GM11168 (cell line): ENCODE results near the gene MCF2L2.

Source experiments
- in situ Hi-C: fragments of 300-500 bp; cut with MboI; formaldehyde crosslinking; loops from one replicate; pipeline ENCODE4 v1.12.0; 2022; ENCODE audit warnings: low sequenced_read_pairs; ENCODE audit not compliant: unreplicated experiment

MCF2L2 gene

DNA sequence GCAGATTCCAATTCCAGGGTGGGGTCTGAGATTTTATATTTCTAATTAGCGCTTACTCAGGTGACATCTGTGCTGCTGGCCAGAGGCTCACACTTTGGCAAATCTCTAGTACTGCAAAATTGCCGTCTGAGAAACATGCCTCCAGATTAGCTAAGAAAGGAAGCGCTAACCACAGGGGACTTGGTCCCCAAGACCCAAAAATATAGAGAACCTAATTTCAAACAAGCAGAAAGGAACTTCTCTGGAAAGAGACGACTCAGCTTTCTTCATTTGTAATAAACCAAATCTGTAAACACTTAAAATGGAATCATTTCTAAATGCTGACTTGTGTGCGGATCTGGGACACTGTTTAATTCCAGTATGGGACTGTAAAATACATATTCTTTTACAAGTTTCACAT is 119.7 kb downstream of the MCF2L2 start:
- in situ Hi-C loops, result no loop called here

DNA sequence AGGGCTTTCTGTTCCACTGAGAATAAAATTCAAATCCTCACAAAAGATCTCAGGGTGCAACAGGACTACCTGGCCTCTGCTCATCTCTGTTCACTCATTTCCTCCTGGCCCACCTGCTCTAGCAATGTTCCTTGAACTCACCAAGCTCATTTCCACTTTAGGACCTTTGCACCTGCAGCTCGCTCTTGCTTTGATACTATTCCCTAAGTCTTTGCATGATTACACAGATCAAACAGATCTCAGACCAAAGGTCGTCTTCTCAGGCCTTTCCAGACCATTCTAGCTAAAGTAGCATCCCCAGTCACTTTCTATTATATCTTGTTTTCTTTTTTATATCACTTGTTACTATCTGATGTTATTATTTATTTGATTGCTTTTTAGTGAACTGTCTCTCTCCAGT is 120.7 kb downstream of the MCF2L2 start:
- in situ Hi-C loops, result no loop called here

DNA sequence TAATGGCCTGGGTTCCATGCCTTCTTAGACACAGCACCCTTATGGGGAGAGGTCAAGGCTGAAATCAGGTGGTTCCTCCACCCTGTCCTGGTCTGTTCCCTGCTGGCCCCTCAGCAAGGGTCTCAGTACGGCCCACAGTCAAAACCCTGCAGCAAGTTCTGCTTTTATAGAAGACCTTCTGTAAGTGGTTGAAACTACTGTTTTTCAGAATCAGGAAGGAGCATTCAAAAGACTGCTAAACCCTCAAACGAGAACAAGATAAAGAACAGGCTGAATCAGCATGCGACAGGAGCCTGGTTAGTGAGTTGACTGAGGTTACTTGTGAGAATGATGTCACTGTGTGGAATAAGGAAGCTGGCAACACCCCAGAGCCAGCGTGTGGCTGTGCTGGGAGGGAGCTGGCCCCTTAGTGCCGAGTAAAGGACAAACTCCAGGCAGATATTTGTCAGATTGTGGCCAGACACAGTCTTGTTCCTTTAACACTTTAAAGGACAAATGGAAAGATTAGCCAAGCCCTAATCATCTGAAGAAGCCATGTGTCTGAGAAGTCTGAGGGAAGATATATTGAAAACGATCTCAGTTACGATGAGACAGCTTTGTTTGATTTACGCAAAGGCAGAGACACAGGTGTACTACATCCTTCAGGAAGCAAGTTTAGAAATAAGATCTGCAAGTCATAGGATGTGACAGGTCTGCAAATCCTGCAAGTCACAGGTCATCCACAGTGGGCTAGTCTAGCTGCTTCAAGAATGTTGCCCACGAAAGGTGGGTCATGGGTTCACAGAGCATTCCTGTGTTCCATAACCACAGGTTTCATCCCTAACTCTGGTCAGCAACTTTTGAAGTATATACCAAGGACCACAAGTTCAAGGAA is 121.4 kb downstream of the MCF2L2 start:
- in situ Hi-C loops, result no loop called here

DNA sequence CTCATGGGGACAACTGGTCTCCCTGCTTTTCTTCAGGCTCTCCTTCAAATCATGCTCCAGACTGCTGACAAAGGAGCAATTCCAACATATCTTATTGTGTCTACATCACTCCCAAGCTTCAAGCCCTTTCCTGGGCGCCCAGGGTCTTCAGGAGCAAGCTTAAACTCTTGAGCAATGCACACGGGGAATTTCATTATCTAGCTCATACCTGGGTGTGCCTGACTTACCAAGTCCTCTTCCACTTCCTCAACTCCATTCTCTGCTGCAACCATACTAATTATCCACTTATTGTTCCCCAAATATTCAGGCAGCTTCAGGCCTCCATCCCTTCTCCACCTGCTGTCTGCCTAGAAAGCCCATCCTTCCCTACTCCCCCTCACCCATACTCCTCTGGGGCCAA is 124.7 kb downstream of the MCF2L2 start:
- in situ Hi-C loops, result no loop called here

DNA sequence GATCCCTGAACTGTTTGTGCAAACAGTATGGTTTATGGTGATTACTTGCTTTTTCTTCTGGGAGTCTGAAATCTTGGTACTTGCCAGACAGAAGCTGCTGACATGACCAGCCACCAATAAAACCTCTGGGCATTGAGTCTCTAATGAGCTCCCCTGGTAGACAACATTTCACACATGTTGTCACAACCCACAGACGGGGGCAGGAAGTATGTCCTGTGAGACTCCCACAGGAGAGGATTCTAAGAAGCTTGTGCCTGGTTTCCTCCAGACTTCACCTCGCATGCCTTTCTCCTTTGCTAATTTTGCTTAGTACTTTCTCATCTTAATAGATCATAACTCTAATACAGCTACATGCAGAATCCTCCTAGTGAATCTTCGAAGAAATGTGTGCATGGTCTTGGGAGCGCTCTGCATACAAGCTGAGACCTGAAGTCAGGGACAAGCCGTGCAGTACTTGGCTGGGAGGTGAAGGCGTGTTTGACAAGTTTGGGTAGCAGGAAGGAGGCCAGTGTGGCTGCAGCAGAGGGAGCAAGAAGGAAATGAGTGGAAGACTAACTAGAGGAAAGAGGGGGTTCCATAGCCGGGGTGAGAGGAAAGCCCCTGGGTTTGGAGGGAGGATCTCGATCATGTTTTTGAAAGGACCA is 126.4 kb downstream of the MCF2L2 start:
- in situ Hi-C loops, result no loop called here

DNA sequence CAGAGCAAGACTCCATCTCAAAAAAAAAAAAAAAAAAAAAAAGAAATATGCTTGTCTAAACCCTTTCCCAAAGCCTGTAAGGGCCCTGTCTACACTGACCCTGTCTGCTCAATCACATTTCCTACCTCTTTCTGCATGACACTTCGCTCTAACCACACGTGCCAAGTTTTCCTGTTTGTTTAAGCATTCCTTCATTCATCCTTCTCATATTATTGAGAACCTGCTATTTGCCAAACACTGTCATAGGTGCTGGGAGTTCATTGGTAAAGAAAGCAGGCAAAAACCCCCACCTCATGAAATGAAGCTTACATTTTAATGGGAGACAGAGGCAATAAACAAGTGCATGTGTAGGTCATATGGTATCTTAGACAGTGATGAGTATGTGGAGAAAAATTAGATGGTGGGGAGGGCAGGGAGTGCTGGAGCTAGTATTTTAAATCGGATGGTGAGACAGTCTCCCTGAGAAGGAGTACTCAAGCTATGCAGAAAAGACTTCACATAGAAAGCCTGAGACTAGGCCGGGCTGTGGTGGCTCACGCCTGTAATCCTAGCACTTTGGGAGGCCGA is 127.3 kb downstream of the MCF2L2 start:
- in situ Hi-C loops, result no loop called here

DNA sequence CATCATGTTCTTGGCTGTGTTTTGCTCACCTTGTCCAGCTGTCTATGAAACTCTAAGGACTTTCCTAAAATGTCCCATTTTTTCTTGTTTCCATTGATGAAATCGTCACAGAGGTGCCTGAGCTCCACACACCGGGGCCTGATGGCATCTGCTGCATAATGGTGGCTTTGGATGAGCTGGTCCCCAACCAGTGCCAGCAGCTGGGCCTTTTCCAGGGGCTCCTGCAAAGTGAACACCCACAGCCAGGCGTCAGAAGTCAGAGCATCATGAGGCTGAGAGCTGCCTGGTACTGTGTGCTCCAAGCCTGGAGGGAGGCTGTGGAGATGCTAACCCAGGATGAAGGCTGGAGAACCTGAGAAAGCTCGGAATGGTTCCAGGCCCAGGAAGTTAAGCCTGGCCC is 128.4 kb downstream of the MCF2L2 start:
- in situ Hi-C loops, result no loop called here

DNA sequence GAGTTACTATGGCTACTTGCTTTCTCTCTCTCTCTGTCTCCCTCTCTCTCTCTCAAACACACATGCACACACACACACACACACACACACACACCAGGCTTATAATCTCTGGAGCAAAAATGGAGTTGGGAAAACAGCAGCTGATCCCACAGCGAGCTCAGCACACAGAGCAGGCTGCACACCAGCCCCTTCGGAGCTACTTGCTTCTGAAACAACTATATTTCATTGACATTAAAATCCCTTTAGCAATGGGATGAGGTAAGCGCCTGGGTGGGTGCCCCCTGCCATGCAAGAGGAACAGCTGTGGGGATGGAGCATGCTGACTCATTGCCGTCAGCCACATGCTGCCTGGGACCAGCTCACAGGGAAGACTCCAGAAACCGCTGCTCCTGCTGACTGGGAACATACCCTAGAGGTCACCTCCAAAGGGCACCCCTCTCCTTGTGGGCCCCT is 129.7 kb downstream of the MCF2L2 start:
- in situ Hi-C loops, result no loop called here

DNA sequence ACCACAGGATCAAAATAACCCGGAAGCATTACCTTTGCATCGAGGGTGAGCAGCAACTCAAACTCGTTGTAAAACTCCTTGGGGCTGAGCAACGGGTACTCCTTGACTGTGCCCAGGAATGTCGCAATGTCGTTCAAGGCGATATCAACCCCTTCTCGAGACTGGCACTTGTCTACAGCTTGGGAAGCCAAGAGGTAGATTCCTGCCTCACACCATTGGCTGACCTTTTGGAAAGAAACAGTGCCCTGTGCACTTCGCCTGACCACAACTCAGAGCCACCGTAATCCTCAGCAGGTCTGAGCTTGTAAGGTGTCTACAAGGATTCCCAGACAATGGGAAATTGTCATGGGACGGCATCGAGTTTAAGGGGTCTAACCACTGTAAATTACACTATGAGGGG is 131.5 kb downstream of the MCF2L2 start:
- in situ Hi-C loops, result no loop called here

DNA sequence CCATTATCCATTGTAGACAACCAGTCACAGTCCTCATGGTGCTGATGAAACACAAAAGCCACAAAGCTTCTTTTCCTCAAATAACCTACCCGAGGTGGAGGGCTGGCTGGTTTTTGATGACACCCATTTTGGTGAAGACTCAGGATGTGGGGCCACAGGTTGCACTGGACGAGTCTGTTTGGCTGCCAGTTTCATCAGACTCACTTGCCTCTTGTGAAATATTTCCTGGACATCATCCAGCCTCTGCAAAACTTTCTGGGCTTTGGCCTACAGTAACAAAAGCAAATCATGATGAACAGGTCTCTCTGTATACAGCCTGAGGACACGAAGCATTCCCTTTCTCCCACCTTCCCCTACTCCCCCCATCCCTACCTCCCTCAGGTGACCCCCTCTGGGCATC is 133.2 kb downstream of the MCF2L2 start:
- in situ Hi-C loops, result no loop called here

DNA sequence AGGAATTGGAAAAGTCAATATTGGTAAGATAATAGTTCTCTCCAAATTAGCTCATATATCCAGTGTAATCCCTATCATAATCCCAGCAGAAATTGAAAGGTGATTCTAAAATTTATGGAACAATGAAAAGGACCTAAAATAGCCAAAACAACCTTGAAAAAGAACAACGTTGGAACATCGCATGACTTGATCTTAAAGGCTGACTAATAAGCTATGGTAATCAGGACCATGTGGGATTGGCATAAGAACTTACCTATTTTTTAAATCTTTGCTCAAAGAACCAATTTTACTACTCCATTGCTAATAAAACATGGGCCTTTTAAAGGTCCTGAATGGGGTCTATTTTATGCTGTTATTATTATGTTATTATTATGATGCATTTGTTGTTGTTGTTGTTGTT is 134.5 kb downstream of the MCF2L2 start:
- in situ Hi-C loops, result no loop called here

DNA sequence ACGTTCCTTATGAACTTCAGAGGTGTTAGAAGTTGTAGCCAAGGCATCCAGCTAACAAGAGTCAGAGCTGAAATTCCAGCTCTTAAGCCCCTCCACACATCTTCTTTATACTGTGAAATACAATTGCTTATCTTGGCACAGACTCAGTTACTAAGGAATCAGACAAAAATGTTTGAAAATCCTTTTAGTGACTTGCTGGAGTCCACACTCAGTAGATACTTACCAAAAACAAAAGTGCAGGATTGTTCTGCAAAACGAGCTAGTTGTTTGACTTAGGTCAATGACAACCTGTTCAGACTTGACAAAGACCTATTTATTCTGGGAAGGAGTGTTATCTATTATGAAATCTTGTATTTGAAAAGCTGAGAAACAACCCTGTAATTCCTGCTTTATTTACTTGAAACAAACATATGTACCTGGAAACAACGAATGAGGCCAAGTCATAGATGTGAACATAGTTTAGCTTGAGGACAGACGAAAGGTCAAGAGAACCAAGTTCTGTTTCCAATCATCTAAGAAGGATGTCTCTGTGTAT is 136.9 kb downstream of the MCF2L2 start:
- in situ Hi-C loops, result no loop called here

DNA sequence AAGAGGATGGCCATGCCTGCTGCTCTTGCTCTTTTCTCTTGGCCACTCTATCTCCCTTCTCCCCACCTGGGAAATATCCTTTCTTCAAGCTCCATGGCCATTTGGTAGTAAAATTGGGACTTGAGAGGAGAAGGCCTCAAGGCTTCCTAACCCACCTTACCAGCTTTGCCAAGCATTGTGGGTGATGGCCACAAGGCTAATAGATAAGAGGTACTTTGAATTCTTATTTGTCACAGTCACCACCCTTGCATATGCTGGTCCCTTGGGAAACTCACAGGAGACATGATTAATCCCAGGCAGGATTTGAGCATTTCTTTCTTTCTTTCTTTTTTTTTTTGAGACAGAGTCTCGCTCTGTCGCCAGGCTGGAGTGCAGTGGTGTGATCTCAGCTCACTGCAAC is 138.2 kb downstream of the MCF2L2 start:
- in situ Hi-C loops, result no loop called here

DNA sequence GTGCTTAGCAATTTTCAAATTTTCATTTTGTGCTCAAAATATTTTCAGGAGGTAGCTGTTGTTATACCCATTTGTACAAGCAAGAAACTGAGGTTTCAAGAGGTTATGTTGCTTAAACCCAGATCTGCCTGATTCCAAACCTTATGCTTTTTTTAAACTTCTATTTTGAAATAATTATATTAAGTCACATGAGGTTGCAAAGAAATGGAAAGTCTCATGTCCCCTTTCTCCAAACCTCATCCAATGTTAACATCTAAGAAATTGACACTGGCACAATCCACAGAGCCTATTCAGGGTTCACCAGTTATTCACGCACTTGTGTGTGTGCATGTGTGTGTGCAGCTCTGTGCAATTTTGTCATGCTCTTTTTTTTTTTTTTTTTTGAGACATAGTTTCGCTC is 140.3 kb downstream of the MCF2L2 start:
- in situ Hi-C loops, result no loop called here

DNA sequence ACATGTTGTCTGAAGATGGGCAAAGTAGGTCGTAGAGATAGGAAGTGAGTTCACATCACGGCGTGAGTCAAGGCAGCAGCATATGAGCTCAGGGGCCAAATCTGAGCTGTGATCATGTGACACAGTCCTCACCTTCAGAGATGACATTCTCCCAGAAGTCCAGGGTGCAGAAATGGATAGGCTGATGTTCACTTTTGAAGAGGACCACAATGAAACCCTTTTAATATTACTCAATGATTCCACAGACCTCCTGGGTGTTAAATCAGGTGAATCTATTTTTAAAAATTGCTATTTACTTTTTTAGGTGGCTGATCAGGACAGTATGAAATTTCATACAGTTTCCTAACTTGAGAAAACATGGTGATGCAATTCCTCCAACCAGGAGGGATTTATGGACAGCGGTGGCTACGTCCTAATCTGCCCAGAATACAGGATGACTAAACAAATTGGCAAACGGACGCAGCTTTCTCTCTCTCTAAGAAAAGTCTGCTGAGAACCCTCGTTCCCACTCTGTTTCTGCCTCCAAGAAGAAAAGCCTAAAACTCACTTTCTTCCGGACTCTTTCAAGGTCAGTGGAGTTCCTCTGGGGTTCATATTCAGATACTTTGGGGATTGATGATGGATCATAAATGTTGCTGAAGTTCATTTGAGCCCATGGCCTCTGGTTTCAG is 141.0 kb downstream of the MCF2L2 start:
- in situ Hi-C loops, result no loop called here

DNA sequence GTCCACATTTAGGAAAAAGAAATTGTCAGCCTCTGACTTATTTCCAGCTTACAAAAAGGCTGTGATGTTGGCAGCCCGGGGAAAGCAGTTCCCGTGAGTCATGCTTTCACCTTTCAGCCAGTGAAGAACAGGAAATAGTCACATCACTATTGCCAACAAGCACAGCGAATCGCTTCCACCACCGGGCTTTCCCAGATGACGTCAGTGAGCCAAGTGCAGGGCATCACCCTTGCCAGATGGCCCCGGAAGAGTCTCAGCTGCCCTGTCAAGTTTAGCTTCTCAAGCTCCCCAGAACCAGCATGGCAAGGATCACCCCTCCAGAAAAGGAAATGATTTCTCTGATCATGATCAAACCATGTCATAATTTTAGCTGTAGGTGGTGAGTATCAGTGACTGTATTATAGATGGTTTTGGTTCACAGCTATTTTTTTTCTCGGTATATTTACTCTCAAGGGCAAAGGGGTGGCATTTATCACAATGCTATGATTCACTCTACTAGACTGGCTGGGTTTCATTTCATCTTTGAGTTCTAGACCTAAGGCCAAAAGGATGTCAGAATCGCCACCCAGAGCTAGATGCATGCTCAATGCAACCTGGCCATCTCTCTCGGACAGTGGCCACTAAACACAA is 142.5 kb downstream of the MCF2L2 start:
- in situ Hi-C loops, result no loop called here

DNA sequence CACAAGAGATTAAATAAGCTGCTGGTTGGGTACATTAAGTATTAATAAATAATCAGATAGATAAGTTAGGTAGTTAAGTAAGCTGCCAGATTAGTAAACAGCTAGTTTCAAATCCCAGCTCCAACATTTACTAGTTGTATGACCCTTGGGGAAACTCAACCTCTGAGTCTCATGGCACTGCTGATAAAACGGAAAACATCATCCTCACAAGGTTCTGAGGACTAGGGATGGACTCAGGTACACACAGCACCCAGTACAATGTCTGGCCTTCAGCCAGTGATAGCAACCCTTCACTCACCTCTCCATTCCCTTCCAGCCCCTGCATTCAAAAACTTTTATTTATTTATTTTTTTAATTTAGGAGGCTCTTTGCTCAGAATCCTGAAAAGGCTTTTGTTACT is 143.1 kb downstream of the MCF2L2 start:
- in situ Hi-C loops, result no loop called here

DNA sequence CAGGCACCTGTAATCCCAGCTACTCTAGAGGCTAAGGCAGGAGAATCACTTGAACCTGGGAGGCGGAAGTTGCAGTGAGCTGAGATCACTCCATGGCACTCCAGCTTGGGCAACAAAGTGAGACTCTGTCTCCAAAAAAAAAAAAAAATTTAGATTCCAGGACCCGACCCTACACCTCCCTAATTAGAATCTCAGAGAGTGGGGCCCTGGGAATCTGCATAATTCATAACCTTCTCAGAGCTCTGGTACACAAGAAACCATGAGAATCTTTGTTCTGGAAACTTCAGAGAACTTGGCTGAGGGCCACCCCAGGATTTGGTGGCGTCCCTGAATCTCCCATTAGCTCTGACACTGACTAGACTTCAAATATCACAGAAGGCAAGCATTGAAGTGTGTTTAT is 143.8 kb downstream of the MCF2L2 start:
- in situ Hi-C loops, result no loop called here

DNA sequence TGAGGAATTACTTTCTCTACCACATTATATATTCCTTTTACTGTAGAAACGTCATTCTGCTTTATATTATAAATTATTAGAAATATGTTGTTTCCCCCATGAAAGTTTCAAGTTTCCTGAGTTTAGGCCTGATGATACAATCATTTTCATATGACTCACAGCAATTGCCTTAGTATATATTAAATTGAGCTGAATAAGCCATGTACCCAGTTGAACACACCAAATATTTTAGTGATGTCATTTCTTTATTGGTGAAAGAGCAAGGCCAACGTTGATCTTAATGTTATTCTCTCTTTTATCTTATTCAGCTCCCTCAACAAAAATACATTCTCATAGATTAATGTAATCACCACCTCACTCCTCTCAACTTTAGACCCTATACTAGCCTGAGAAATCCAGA is 144.5 kb downstream of the MCF2L2 start:
- in situ Hi-C loops, result no loop called here

DNA sequence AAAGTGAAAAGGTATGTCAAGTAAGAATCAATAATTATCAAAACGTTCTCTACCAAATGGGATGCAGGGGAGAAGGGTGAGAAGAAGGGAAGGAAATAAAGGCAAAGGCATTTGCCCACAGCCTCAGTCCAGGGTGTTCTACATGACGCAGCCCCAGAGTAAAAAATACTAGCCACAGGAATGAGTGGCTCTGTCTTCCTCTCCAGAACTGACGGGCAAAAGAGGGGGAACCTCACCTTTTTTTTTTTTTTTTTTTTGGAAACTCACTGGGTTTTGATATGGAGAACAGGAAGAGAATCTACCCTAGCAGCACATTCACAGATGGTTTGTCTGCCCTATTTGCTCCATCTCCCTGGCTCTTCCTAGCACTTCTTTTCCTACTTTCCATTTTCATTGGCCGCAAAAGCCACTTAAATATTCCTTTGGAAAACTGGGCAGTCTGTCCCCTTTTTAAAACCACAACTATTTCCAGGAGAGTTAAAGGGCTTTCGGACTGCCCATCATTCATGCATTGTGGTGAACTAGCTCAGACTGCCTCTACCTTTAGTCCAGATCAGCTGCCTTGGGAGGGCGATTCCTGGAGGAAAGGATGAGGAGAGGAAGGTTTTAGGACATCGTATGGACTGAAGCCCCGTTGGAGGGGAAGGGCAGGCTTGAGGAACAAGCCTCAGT is 147.2 kb downstream of the MCF2L2 start:
- in situ Hi-C loops, result no loop called here
